ENCODE results near the gene GJA10. TPM values are rescaled to one million over a fixed set of nuclear protein-coding genes. Genes with fewer than 3 reads are reported as not detected.

Gene GJA10
- total RNA-seq = 2.5 TPM

GRCh38 chr6:89894169-89894568 lies at the start of gene GJA10:
GJA10 (plus strand) TSS chr6:89894469; CDS start chr6:89894469, 0 bp downstream.

Other genes with a start within 250 kb of the GJA10 start
- gene MDN1, start 74.7 kb upstream of the GJA10 start, total RNA-seq = 35.3 TPM
- 44.6 TPM for gene CASP8AP2, start 64.6 kb upstream of the GJA10 start, total RNA-seq